ENCODE measurements around the gene UNC79.

Gene UNC79

GRCh38 chr14:93655078-93655750 lies 224.5 kb downstream of the UNC79 start:
- DNase-seq (ENCODE audit: low read depth in 1 of 2, low spot score in 1 of 2): no peak

DNA sequence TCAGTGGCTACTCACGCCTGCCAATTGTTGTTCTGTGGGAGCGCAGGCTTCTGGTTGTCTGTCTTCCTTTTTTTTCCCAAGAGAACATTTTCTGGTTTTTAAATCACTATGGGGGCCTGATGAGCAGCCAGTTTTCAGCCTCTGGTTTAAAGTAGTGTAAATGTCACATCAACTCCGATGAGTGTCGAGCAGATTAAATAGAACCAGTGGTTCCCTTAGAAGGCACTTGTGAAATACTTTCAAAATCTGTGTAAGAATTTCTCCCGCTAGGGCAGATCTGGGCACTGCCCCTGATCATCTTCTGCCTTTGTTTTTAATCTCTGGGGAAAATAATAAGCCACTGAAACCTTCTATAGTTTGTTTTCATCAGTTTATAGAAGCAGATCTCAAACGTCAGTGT lies 227.1 kb downstream of the UNC79 start:
- no peak for DNase-seq (ENCODE audit: low read depth in 1 of 2, low spot score in 1 of 2)

- no peak for DNase-seq (ENCODE audit: low read depth in 1 of 2, low spot score in 1 of 2)
Measured at GRCh38 chr14:93663317-93663716, 232.6 kb downstream of the UNC79 start.

- DNase-seq (ENCODE audit: low read depth in 1 of 2, low spot score in 1 of 2): no peak
Measured at GRCh38 chr14:93665169-93665568, 234.4 kb downstream of the UNC79 start.

- DNase-seq (ENCODE audit: low read depth in 1 of 2, low spot score in 1 of 2): no peak
Measured at GRCh38 chr14:93669632-93670031, 238.9 kb downstream of the UNC79 start.

DNA sequence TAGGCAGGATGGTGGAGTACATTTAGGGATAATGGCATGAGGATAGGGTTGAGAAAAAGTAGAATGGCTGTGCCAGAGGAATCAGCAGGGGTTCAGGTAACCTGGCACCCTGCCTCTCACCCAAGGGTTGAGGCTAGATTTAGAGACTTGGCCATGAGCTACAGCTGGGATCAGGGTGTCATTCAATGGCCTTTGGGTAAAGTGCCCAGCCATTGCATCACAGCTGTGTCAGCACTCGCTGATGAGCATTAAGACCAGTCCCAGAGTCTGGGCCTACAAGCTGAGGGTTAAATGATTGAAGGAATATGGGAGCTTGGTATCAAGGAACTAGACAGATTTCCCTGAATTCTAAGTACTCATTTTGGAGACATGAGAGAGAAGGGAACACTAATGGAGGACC lies 243.6 kb downstream of the UNC79 start:
- no peak for DNase-seq (ENCODE audit: low read depth in 1 of 2, low spot score in 1 of 2)

DNA sequence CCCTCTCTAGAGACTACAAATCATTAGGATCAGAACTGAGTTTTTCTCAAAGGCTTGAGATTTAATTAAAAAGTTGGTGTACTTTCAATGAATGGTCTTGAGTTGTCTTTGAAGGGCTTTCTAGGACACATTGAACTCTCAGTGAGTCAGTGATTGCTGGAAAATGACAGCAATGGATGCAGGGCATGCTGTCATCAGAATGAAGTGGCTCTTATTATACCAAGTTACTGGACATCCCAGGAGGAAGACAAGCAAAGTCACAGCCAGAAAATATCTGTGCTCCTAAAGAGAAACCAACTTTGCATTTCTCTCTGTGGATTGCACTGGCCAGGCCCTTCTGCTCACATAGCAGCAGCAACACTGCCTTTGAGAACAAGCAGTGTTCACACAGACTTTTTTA lies 244.9 kb downstream of the UNC79 start:
- no peak for DNase-seq (ENCODE audit: low read depth in 1 of 2, low spot score in 1 of 2)

GRCh38 chr14:93676416-93676958 lies 245.7 kb downstream of the UNC79 start:
- no peak for DNase-seq (ENCODE audit: low read depth in 1 of 2, low spot score in 1 of 2)

- no peak for DNase-seq (ENCODE audit: low read depth in 1 of 2, low spot score in 1 of 2)
Measured at GRCh38 chr14:93682459-93682858, 251.7 kb downstream of the UNC79 start.

DNA sequence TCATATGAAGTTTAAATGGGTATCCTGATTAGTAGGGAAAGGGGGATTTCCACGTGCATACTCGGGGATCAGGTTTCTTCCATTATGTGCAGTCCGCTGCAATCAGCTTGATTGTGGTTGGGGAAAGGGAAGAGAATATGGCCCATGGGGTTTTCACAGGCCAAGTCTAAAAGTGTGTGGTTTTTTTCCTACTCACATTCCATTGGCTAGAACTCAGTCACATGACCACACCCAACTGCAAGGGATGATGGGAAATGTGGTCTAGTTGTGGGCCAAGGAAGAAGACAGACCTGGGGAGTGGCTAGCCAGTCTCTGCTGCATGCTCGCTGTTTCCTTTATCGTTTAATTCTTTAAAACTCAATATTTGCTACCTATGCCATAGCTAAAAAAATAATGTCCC lies 252.5 kb downstream of the UNC79 start:
- no peak for DNase-seq (ENCODE audit: low read depth in 1 of 2, low spot score in 1 of 2)

GRCh38 chr14:93685121-93685895 lies 254.6 kb downstream of the UNC79 start:
- DNase-seq (ENCODE audit: low read depth in 1 of 2, low spot score in 1 of 2): no peak

GRCh38 chr14:93686268-93686667 lies 255.5 kb downstream of the UNC79 start:
- no peak for DNase-seq (ENCODE audit: low read depth in 1 of 2, low spot score in 1 of 2)

DNA sequence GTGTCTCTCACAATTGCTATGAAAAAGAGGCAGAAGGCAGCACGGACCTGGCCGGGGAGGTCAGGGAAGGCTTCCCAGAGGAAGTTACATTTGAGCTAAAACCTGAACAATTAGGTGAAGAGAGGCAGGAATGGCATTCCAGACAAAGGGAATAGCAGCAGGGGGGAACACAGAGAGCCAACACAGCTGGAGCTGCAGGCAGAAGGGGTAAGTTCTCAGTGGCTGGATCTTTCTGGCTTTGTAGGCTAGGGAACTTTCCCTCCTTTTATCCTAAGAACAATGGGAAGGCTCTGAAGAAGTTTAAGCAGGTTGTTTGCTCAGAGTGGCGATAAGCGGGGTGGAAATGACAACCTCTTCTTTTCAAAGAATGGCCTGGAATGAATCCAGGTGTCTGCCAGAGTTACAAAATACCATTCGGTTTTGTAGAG lies 257.5 kb downstream of the UNC79 start:
- no peak for DNase-seq (ENCODE audit: low read depth in 1 of 2, low spot score in 1 of 2)

GRCh38 chr14:93688820-93689219 lies 258.1 kb downstream of the UNC79 start:
- DNase-seq (ENCODE audit: low read depth in 1 of 2, low spot score in 1 of 2): no peak

DNA sequence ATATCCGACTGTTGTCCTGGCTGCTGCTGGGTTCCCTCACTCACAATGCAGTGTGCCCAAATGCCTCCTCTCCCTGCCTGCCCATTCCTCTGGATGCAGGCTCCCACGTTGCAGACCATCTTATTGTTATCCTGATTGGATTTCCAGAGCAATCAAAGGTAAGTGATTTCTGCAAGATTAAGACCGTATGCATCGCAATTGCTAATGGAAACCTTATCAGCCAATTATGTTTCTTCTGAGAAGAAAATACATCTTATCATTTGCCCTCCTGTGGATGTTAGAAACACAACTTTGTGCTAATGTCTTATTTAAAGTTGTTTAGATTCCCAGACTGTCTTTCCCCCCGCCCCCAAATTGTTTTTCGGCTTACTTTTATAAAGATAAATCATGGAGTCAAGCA lies 259.4 kb downstream of the UNC79 start:
- no peak for DNase-seq (ENCODE audit: low read depth in 1 of 2, low spot score in 1 of 2)

GRCh38 chr14:93691042-93691780 lies 260.5 kb downstream of the UNC79 start:
- DNase-seq (ENCODE audit: low read depth in 1 of 2, low spot score in 1 of 2): no peak

- DNase-seq (ENCODE audit: low read depth in 1 of 2, low spot score in 1 of 2): no peak
Measured at GRCh38 chr14:93693914-93694313, 263.2 kb downstream of the UNC79 start.

GRCh38 chr14:93700928-93701327 lies 270.2 kb downstream of the UNC79 start:
- no peak for DNase-seq (ENCODE audit: low read depth in 1 of 2, low spot score in 1 of 2)

- no peak for DNase-seq (ENCODE audit: low read depth in 1 of 2, low spot score in 1 of 2)
Measured at GRCh38 chr14:93701562-93701961, 270.8 kb downstream of the UNC79 start.

- no peak for DNase-seq (ENCODE audit: low read depth in 1 of 2, low spot score in 1 of 2)
Measured at GRCh38 chr14:93702946-93703345, 272.2 kb downstream of the UNC79 start.

- no peak for DNase-seq (ENCODE audit: low read depth in 1 of 2, low spot score in 1 of 2)
Measured at GRCh38 chr14:93703941-93704340, 273.2 kb downstream of the UNC79 start.
